Measurements from ENCODE around the gene CCDC57. TPM values are rescaled to one million over a fixed set of nuclear protein-coding genes. Genes with fewer than 3 reads are reported as not detected.

CCDC57 gene
- total RNA-seq, 3 donors from 2014 or later = 48.9 to 64.6 (median 60.5) TPM

DNA sequence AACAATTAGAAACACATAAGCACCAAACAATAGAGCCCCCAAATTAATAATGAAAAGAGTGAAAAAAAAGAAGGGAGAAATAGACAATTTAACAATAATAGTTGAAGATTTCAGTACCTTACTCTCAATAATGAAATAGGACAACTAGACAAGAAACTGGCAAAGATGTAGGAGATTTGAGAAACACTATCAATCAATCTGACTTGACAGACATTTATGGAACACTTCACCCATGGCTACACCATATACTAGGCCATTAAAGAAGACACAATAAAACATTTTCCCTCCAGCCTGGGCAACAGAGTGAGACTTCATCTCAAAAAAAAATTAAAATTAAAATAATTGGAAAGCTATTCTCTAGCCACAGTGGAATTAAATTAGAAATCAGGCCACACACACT, 142.0 kb downstream of the CCDC57 start:
- Mint-ChIP-seq H3K9me3 (no peaks in the 10 kb centered on the region), H3K27me3 (ENCODE audit: low read depth) (no peaks in the 10 kb centered on the region), H3K36me3 (ENCODE audit: insufficient read depth) (no peaks in the 10 kb centered on the region), H3K4me1 (ENCODE audit: low read depth) (peaks cover 6% of the 10 kb centered on the region), H3K4me3 (no peak overlapping the region)
- ATAC-seq = no peak
- no peak for DNase-seq

DNA sequence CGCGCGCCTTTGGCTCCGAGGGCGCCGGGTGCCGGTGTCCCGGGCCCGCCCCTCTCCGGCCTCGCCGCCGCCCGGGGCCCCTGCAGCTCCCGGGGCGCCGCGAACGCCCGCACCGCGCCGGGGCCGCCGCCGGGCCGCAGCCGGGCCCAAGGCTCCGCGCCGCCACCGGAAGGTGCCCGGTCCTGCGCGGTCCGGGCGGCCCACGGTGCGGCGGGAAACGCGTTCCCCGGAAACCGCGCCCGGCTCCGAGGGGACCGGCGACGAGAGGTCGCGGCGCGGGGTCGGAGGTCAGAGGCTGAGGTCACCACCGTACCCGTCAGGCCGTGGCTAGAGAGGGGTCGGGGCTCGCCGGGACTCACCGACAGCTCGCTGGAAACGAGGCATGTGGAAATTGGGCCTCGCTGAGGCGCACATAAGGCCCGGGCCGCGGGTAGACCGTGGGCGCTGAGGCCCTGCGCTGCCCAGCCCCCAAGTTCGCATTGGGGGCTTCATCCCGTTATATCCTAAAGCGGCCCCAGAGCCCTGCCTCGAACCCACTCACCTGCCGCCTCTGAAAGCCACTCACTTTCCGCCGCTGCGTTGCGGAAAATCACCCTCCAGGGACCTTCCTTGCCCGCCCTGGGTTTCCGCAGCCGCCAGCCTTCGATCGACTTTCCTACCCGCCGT, 146.9 kb downstream of the CCDC57 start, which contains the start of gene DUS1L:
DUS1L (minus strand) TSS at position 167 of the 666 bp plus-strand sequence. CDS start 745 bp downstream, outside the sequence.
- ATAC-seq = peak; percentile 85 to 88
- DNase-seq = peak; percentile 70
- Mint-ChIP-seq H3K4me1 (ENCODE audit: low read depth) (peaks cover 13% of the 10 kb centered on the region), H3K4me3 (peak within 1 kb of the TSS; percentile 85), H3K36me3 (ENCODE audit: insufficient read depth) (no peaks in the 10 kb centered on the region), H3K27me3 (ENCODE audit: low read depth) (no peaks in the 10 kb centered on the region), H3K9me3 (no peaks in the 10 kb centered on the region)

GRCh38 chr17:82065193-82065637, 147.4 kb downstream of the CCDC57 start:
- no peaks in the 10 kb centered on the region for H3K9me3 Mint-ChIP-seq
- no peaks in the 10 kb centered on the region for H3K27me3 Mint-ChIP-seq (ENCODE audit: low read depth)
- peak; percentile 37 for DNase-seq
- peak overlapping the region; percentile 80 for H3K4me3 Mint-ChIP-seq
- peaks cover 1% of the 10 kb centered on the region for H3K36me3 Mint-ChIP-seq (ENCODE audit: insufficient read depth)
- peaks cover 13% of the 10 kb centered on the region for H3K4me1 Mint-ChIP-seq (ENCODE audit: low read depth)
- ATAC-seq = peak; percentile 65 to 69

DNA sequence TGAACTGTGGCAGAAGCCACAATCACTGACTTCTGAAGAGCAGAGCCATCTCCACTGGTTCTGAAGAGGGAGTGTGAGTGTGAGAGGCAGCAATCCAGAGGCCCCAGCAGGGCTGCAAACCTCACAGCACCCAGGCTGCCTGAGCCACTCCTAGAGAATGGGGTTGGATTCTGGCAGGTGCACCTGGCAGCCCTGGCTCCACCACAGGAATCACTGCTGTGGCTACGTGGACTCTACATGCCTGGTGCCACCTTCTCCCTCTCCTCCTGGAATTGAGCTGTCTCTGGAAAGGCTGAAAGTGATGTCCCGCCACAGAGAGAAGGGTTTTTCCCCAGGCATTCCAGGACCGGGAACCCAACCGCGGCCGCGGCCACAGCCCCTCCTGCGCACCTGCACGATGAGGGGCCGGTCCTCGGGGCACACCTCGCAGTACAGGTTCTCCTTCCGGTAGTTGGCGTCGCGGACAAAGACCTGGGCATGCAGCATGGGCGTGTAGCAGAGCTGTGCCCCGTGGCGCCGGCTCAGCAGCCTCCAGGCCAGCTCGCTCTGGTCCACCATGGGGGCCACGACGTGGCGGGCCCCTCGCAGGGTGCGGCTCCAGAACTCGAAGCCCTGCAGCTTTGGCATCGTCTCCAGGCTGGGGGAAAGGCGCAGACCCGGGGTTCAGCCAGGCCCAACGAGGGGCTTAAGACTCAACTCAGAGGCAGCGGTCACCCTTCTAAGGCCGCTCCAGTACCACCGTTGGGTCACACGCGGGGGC, 148.0 kb downstream of the CCDC57 start:
- peaks cover 4% of the 10 kb centered on the region for H3K36me3 Mint-ChIP-seq (ENCODE audit: insufficient read depth)
- DNase-seq = no peak
- no peak for ATAC-seq
- no peaks in the 10 kb centered on the region for H3K27me3 Mint-ChIP-seq (ENCODE audit: low read depth)
- H3K9me3 Mint-ChIP-seq = no peaks in the 10 kb centered on the region
- peaks cover 13% of the 10 kb centered on the region for H3K4me1 Mint-ChIP-seq (ENCODE audit: low read depth)
- peak overlapping the region; percentile 80 for H3K4me3 Mint-ChIP-seq

- H3K36me3 Mint-ChIP-seq (ENCODE audit: insufficient read depth) = peaks cover 4% of the 10 kb centered on the region
- ATAC-seq (no peak), DNase-seq (no peak)
- H3K4me1 Mint-ChIP-seq (ENCODE audit: low read depth) = peaks cover 13% of the 10 kb centered on the region
- no peaks in the 10 kb centered on the region for H3K9me3 Mint-ChIP-seq
- H3K27me3 Mint-ChIP-seq (ENCODE audit: low read depth) = no peaks in the 10 kb centered on the region
- peak overlapping the region; percentile 80 for H3K4me3 Mint-ChIP-seq
Measured at GRCh38 chr17:82063424-82064415, 148.9 kb downstream of the CCDC57 start.

DNA sequence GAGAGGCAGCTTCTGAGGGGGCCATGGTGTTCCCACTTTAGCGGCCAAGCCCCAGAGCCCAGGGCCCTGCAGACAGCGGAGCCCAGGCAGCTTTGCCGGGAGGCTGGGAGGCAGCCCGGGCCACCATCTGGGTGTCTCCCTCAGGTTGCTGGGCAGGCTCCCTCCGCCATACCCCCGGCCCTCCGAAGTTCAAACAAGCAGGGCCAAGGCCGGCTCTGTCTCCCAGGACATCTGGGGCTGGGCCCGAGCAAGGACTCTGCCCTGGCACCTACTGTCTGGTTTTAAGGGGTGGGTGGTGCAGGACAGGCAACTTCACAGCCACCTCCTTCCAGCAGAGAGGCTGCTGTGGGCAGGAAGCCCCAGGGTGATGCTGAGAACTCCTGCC, 149.7 kb downstream of the CCDC57 start:
- no peaks in the 10 kb centered on the region for H3K9me3 Mint-ChIP-seq
- peaks cover 4% of the 10 kb centered on the region for H3K36me3 Mint-ChIP-seq (ENCODE audit: insufficient read depth)
- DNase-seq (no peak), ATAC-seq (no peak)
- no peak overlapping the region for H3K4me3 Mint-ChIP-seq
- peaks cover 13% of the 10 kb centered on the region for H3K4me1 Mint-ChIP-seq (ENCODE audit: low read depth)
- no peaks in the 10 kb centered on the region for H3K27me3 Mint-ChIP-seq (ENCODE audit: low read depth)

- peaks cover 7% of the 10 kb centered on the region for H3K36me3 Mint-ChIP-seq (ENCODE audit: insufficient read depth)
- peaks cover 13% of the 10 kb centered on the region for H3K4me1 Mint-ChIP-seq (ENCODE audit: low read depth)
- H3K4me3 Mint-ChIP-seq = no peak overlapping the region
- DNase-seq = no peak
- no peaks in the 10 kb centered on the region for H3K9me3 Mint-ChIP-seq
- H3K27me3 Mint-ChIP-seq (ENCODE audit: low read depth) = no peaks in the 10 kb centered on the region
- no peak for ATAC-seq
Measured at GRCh38 chr17:82062076-82062983, 150.3 kb downstream of the CCDC57 start.

DNA sequence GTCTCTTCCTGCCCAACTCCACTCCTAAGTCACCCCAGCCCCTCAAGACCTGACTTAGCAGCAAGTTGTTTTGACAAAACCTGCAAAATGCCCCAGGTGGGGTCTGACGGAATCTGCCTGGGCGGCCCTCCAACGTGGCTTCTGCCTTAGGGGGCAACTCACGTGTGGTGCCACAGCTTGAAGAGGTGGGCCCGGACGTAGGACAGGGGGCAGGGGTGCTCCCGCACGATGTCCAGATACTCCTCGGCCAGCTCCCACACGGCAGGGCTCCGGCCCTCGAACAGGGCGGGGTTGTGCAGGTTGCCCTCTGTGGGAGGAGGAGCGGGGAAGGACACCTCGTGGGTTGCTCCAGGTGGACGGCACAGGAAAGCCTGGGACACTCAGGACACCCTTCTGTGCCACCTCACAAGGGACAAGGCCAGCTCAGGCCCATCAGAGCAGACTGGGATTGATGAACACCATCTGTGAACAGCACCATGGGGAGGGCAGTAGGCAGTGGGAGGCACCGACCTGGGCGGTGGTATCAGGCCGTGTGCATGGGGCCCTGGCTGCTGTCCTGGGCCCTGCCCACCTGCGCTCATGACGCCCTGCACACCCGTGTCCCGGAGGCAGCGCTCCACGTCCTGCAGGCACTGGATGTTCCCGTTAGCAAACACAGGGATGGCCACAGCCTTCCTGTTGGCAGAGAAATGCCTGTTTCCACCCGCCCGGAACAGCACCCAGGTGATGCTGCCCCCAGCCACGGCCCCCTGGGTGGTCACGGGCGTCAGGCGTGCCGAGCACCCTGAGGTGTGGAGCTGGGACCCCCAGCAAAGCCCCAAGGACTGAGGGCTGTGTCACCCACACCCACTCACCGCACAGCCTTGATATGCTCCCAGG, 151.4 kb downstream of the CCDC57 start:
- Mint-ChIP-seq H3K9me3 (no peaks in the 10 kb centered on the region), H3K27me3 (ENCODE audit: low read depth) (no peaks in the 10 kb centered on the region), H3K36me3 (ENCODE audit: insufficient read depth) (peaks cover 7% of the 10 kb centered on the region), H3K4me3 (no peak overlapping the region), H3K4me1 (ENCODE audit: low read depth) (peaks cover 10% of the 10 kb centered on the region)
- ATAC-seq (no peak), DNase-seq (no peak)

- Mint-ChIP-seq H3K4me3 (no peak overlapping the region), H3K4me1 (ENCODE audit: low read depth) (peaks cover 7% of the 10 kb centered on the region)
Measured at GRCh38 chr17:82060614-82061013, 152.0 kb downstream of the CCDC57 start.

GRCh38 chr17:82060001-82060380, 152.7 kb downstream of the CCDC57 start:
- no peak for DNase-seq
- H3K4me1 Mint-ChIP-seq (ENCODE audit: low read depth) = peaks cover 7% of the 10 kb centered on the region

More at GRCh38 chr17:82060614-82061013, 152.0 kb downstream of the CCDC57 start:
- ATAC-seq (no peak), DNase-seq (no peak)
- H3K27me3 Mint-ChIP-seq (ENCODE audit: low read depth) = no peaks in the 10 kb centered on the region
- H3K9me3 Mint-ChIP-seq = no peaks in the 10 kb centered on the region
- peaks cover 7% of the 10 kb centered on the region for H3K36me3 Mint-ChIP-seq (ENCODE audit: insufficient read depth)

DNA sequence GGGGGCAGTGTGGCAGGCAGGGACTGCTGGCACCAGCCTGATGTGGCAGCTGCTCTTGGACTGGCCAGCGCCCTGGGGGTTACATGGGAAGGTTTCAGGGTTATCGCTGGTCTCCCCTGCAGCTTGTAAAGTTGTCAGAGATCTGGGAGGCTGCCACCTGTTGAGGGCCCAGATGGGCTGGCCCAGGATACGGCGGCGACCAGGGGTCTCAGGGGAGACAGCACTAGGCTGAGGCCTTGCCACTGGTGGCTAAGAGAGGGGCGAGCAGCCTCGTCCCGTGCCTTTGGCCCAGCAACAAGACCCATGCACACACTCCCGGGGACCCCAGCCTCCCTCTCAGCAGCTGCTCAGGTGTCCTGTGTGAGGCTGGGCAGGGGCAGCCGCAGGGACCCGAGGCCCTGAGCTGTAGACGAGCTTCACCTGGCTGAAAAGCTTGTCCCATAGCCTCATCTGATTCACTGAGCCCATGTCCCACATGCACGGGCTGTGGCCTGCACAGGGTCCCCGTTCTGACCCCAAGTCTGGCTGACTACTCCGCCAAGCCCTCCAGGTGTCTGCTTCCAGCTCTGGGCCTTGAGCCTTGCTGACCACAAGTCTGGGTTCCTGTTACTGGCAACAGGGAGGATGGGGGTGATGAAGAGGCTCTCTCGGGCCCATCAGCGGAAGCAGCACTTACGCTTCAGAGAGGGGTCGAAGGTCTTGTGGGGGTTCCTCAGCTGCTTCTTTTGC, 153.2 kb downstream of the CCDC57 start:
- Mint-ChIP-seq H3K4me3 (no peak overlapping the region), H3K4me1 (ENCODE audit: low read depth) (peaks cover 5% of the 10 kb centered on the region), H3K9me3 (no peaks in the 10 kb centered on the region), H3K27me3 (ENCODE audit: low read depth) (no peaks in the 10 kb centered on the region), H3K36me3 (ENCODE audit: insufficient read depth) (peaks cover 7% of the 10 kb centered on the region)
- no peak for DNase-seq
- ATAC-seq = no peak

More at GRCh38 chr17:82060001-82060380, 152.7 kb downstream of the CCDC57 start:
- peaks cover 7% of the 10 kb centered on the region for H3K36me3 Mint-ChIP-seq (ENCODE audit: insufficient read depth)
- no peaks in the 10 kb centered on the region for H3K9me3 Mint-ChIP-seq
- H3K4me3 Mint-ChIP-seq = no peak overlapping the region
- no peak for ATAC-seq
- no peaks in the 10 kb centered on the region for H3K27me3 Mint-ChIP-seq (ENCODE audit: low read depth)

DNA sequence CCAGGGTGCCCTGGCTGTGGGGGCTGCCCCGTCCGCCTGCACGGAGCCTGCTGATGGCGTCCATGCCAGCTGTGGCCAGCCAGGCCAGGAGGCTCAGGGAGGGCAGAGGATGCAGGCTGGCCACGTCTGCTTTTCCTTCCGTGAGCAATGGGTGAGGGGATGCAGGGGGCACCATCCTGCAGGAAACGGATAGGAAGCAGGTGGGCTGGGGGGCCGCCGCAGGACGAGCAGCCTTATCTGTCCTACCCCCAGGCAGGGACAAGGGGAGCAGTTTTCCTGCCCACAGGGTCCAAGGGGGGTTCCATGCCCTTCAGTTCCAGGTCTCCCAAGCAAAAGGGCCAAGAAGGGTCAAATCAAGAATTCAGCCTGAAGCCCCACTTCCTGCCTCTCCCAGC, 153.8 kb downstream of the CCDC57 start:
- Mint-ChIP-seq H3K36me3 (ENCODE audit: insufficient read depth) (peaks cover 7% of the 10 kb centered on the region), H3K4me1 (ENCODE audit: low read depth) (no peaks in the 10 kb centered on the region), H3K4me3 (no peak overlapping the region), H3K9me3 (no peaks in the 10 kb centered on the region), H3K27me3 (ENCODE audit: low read depth) (no peaks in the 10 kb centered on the region)
- DNase-seq (no peak), ATAC-seq (no peak)
